HepG2 (cell line): ENCODE measurements around the gene TNFSF13. TPM values are rescaled to one million over a fixed set of nuclear protein-coding genes. Genes with fewer than 3 reads are reported as not detected.

Experiments
- ATAD3A ChIP-seq: sonication (generic); formaldehyde crosslinking; IDR thresholded peaks from 2 replicates; pipeline ENCODE4 v1.4.0; 2020; ENCODE audit warnings: missing genetic modification reagents
- CEBPZ ChIP-seq: IDR thresholded peaks from 2 replicates; pipeline ENCODE4 v1.6.1; 2012; ENCODE audit warnings: low read length, improper control_type of control experiment
- CENPBD1 ChIP-seq: sonication (generic); formaldehyde crosslinking; IDR thresholded peaks from 2 replicates; pipeline ENCODE4 v1.8.0; 2022; ENCODE audit warnings: missing genetic modification reagents, low read depth, mild to moderate bottlenecking, borderline replicate concordance
- FOXK2 ChIP-seq: fragments of 450-650 bp; IDR thresholded peaks from 2 replicates; pipeline ENCODE4 v1.6.1; 2016
- GABPB1 ChIP-seq: IDR thresholded peaks from 2 replicates; pipeline ENCODE4 v1.6.1; 2016; ENCODE audit warnings: mild to moderate bottlenecking, missing genetic modification reagents, moderate library complexity, missing compliant biosample characterization
- GLI4 ChIP-seq: sonication (generic); formaldehyde crosslinking; IDR thresholded peaks from 2 replicates; pipeline ENCODE4 v1.5.1; 2020; ENCODE audit warnings: missing genetic modification reagents, mild to moderate bottlenecking, moderate library complexity, borderline replicate concordance
- GMEB1 ChIP-seq: sonication (generic); formaldehyde crosslinking; IDR thresholded peaks from 2 replicates; pipeline ENCODE4 v1.5.1; 2020; ENCODE audit warnings: missing genetic modification reagents, mild to moderate bottlenecking, borderline replicate concordance
- HDAC2 ChIP-seq: sonication (generic); formaldehyde crosslinking; IDR thresholded peaks from 2 replicates; pipeline ENCODE4 v1.4.0; 2020; ENCODE audit warnings: missing genetic modification reagents
- MIER3 ChIP-seq: IDR thresholded peaks from 2 replicates; pipeline ENCODE4 v1.6.1; 2016; ENCODE audit warnings: missing compliant biosample characterization, borderline replicate concordance
- NCOA2 ChIP-seq: sonication (generic); formaldehyde crosslinking; IDR thresholded peaks from 2 replicates; pipeline ENCODE4 v1.8.0; 2022; ENCODE audit warnings: inconsistent platforms
- NFIC ChIP-seq: IDR thresholded peaks from 2 replicates; pipeline ENCODE4 v1.6.1; 2012; ENCODE audit warnings: mild to moderate bottlenecking, low read length, inconsistent platforms
- NFRKB ChIP-seq: fragments of 450-650 bp; IDR thresholded peaks from 2 replicates; pipeline ENCODE4 v1.6.1; 2017
- PITX1 ChIP-seq: sonication (generic); formaldehyde crosslinking; IDR thresholded peaks from 2 replicates; pipeline ENCODE4 v1.5.1; 2020; ENCODE audit warnings: mild to moderate bottlenecking, missing genetic modification reagents
- POGZ ChIP-seq: sonication (generic); formaldehyde crosslinking; IDR thresholded peaks from 2 replicates; pipeline ENCODE4 v1.4.0; 2020; ENCODE audit warnings: mild to moderate bottlenecking, missing genetic modification reagents
- RFX5 ChIP-seq: IDR thresholded peaks from 2 replicates; pipeline ENCODE4 v1.6.1; 2011; ENCODE audit warnings: low read depth, low read length, improper control_type of control experiment
- SP2 ChIP-seq: sonication (generic); formaldehyde crosslinking; IDR thresholded peaks from 2 replicates; pipeline ENCODE4 v1.5.1; 2020; ENCODE audit warnings: mild to moderate bottlenecking, missing genetic modification reagents
- TCF12 ChIP-seq, 2 experiments: fragments of 450-650 bp in 1 of 2; sonication (generic) in 1 of 2; formaldehyde crosslinking in 1 of 2; IDR thresholded peaks; 2 replicates each; pipeline versions ENCODE4 v1.6.1 to v1.8.0; 2017 to 2022; ENCODE audit warnings: antibody characterized with exemption in 1 of 2, mild to moderate bottlenecking in 1 of 2, missing genetic modification reagents in 1 of 2, moderate library complexity in 1 of 2
- TCF7 ChIP-seq: sonication (generic); IDR thresholded peaks from 2 replicates; pipeline ENCODE4 v1.6.1; 2016; ENCODE audit warnings: antibody characterized with exemption, low read depth
- THAP7 ChIP-seq: sonication (generic); formaldehyde crosslinking; IDR thresholded peaks from 2 replicates; pipeline ENCODE4 v1.8.1; 2023; ENCODE audit warnings: mild to moderate bottlenecking, missing genetic modification reagents
- ZBTB8A ChIP-seq: sonication (generic); formaldehyde crosslinking; IDR thresholded peaks from 2 replicates; pipeline ENCODE4 v1.4.0; 2020; ENCODE audit warnings: mild to moderate bottlenecking, low read depth, missing genetic modification reagents, borderline replicate concordance
- ZFP41 ChIP-seq: sonication (generic); formaldehyde crosslinking; IDR thresholded peaks from 2 replicates; pipeline ENCODE4 v1.4.0; 2020; ENCODE audit warnings: mild to moderate bottlenecking, missing genetic modification reagents, borderline replicate concordance
- ZNF431 ChIP-seq: sonication (generic); formaldehyde crosslinking; IDR thresholded peaks from 2 replicates; pipeline ENCODE4 v1.9.0; 2022; ENCODE audit warnings: missing genetic modification reagents, low read depth, mild to moderate bottlenecking, borderline replicate concordance
- ZNF605 ChIP-seq: sonication (generic); formaldehyde crosslinking; IDR thresholded peaks from 2 replicates; pipeline ENCODE4 v1.8.0; 2022; ENCODE audit warnings: mild to moderate bottlenecking, missing genetic modification reagents
- ZNF629 ChIP-seq: sonication (generic); formaldehyde crosslinking; conservative IDR thresholded peaks from 2 replicates; pipeline ENCODE4 v1.5.0; 2020; ENCODE audit warnings: missing genetic modification reagents
- polyA plus RNA-seq, 8 experiments: library from polyadenylated mRNA; depleted of rRNA in 3 of 8; stranded (reverse) in 7 of 8; unstranded in 1 of 8; fragments of >200 nt; fragmentation: Illumina TruSeq in 4 of 8; extraction: Trizol in 4 of 8; gene quantifications; 2 replicates each; pipeline versions ENCODE4 v1.2.1 to v1.2.3, GENCODE V29; 2011 to 2016; ENCODE audit warnings: low read depth in 4 of 8, missing spikeins in 1 of 8, mixed read lengths in 1 of 8; ENCODE audit not compliant: insufficient read depth in 1 of 8
- total RNA-seq, 5 experiments: library from RNA; depleted of rRNA; stranded (reverse); fragments of >200 nt; fragmentation: Illumina TruSeq; extraction: Trizol; gene quantifications; 2 replicates each; pipeline ENCODE4 v1.2.3, GENCODE V29; 2016; ENCODE audit warnings: low read depth in 1 of 5

The TNFSF13 gene
- total and polyA plus RNA-seq, 2 of the 13 experiments (the other 11 are each of a cell fraction or from before 2014, with no cell fraction given), result 2.5 to 3.3 TPM

- TF ChIP-seq POGZ, result peak; percentile 43; the same call in 1 of the 2 replicates
- peak; percentile 92 for TF ChIP-seq FOXK2
- no peak for TF ChIP-seq CENPBD1 (CRISPR knock-in tag)
- TF ChIP-seq CEBPZ, result no peak
- peak; percentile 51 for TF ChIP-seq ZNF431 (CRISPR knock-in tag)
- peak; percentile 65 for TF ChIP-seq NCOA2 (CRISPR knock-in tag)
- no peak for TF ChIP-seq TCF12 (IDR thresholded peaks at IDR 0.05)
- peak; percentile 44; the same call in 1 of the 2 replicates for TF ChIP-seq TCF12 (CRISPR knock-in tag; IDR thresholded peaks at IDR 0.05)
- TF ChIP-seq ZFP41 (CRISPR knock-in tag), result no peak
- TF ChIP-seq ZNF605, result peak; percentile 88
- TF ChIP-seq SP2 (CRISPR knock-in tag), result no peak
- no peak for TF ChIP-seq THAP7 (CRISPR knock-in tag)
- TF ChIP-seq GLI4 (CRISPR knock-in tag), result no peak
- TF ChIP-seq GMEB1 (CRISPR knock-in tag), result no peak
- no peak for TF ChIP-seq NFRKB
- TF ChIP-seq NFIC, result peak; percentile 71; the same call in 1 of the 2 replicates
- no peak for TF ChIP-seq TCF7
- TF ChIP-seq MIER3 (CRISPR knock-in tag), result peak; percentile 50; the same call in 1 of the 2 replicates
- peak; percentile 43 for TF ChIP-seq ZNF629 (CRISPR knock-in tag)
- no peak for TF ChIP-seq ZBTB8A
- TF ChIP-seq ATAD3A, result no peak
- TF ChIP-seq PITX1 (CRISPR knock-in tag), result peak; percentile 69
- peak; percentile 68; the same call in 1 of the 2 replicates for TF ChIP-seq HDAC2
- TF ChIP-seq GABPB1 (CRISPR knock-in tag), result peak; percentile 76
- TF ChIP-seq RFX5, result no peak
Observed at GRCh38 chr17:7579001-7579833, 20.7 kb downstream of the TNFSF13 start, which contains the start of gene CD68 (continued).
